KOPT-K1 (cell line): ENCODE data around the gene RPTOR.

ENCODE experiments used
- H3K27ac ChIP-seq: fragments of 200-600 bp; sonication (generic); 2 replicates; pipeline ENCODE4 v1.5.1; 2016; ENCODE audit warnings: antibody characterized with exemption, mild to moderate bottlenecking, low read depth, low read length; ENCODE audit not compliant: poor library complexity, severe bottlenecking
- H3K36me3 ChIP-seq: fragments of 200-600 bp; sonication (generic); 2 replicates; pipeline ENCODE4 v1.5.1; 2017; ENCODE audit warnings: antibody characterized with exemption, mild to moderate bottlenecking, low read length, moderate library complexity; ENCODE audit not compliant: insufficient read depth
- H3K9me3 ChIP-seq: fragments of 200-600 bp; sonication (generic); 2 replicates; pipeline ENCODE4 v1.5.1; 2017; ENCODE audit warnings: antibody characterized with exemption, low read length, mild to moderate bottlenecking; ENCODE audit not compliant: insufficient read depth, poor library complexity, severe bottlenecking

RPTOR gene

GRCh38 chr17:80962356-80963329 is 418.0 kb downstream of the RPTOR start:
- Histone ChIP-seq H3K36me3 (peaks cover 78% of the 10 kb centered on the region), H3K9me3 (no peaks in the 10 kb centered on the region), H3K27ac (no peak overlapping the region)

- H3K27ac ChIP-seq, result no peak overlapping the region
- H3K9me3 ChIP-seq, result no peaks in the 10 kb centered on the region
- H3K36me3 ChIP-seq, result peaks cover 69% of the 10 kb centered on the region
Observed at GRCh38 chr17:80963812-80964543, 419.3 kb downstream of the RPTOR start.

- Histone ChIP-seq H3K27ac (no peak overlapping the region), H3K9me3 (no peaks in the 10 kb centered on the region), H3K36me3 (peaks cover 64% of the 10 kb centered on the region)
Observed at GRCh38 chr17:80964544-80964856, 419.9 kb downstream of the RPTOR start.

- peaks cover 59% of the 10 kb centered on the region for H3K36me3 ChIP-seq
- no peaks in the 10 kb centered on the region for H3K9me3 ChIP-seq
- no peak overlapping the region for H3K27ac ChIP-seq
Observed at GRCh38 chr17:80964859-80965580, 420.4 kb downstream of the RPTOR start.

- no peak overlapping the region for H3K27ac ChIP-seq
- H3K36me3 ChIP-seq, result peaks cover 53% of the 10 kb centered on the region
- no peaks in the 10 kb centered on the region for H3K9me3 ChIP-seq
Observed at GRCh38 chr17:80965606-80966005, 421.0 kb downstream of the RPTOR start.

GRCh38 chr17:80967404-80967872 is 422.8 kb downstream of the RPTOR start:
- H3K9me3 ChIP-seq, result no peaks in the 10 kb centered on the region
- no peak overlapping the region for H3K27ac ChIP-seq
- H3K36me3 ChIP-seq, result peaks cover 35% of the 10 kb centered on the region

GRCh38 chr17:80968602-80969029 is 424.0 kb downstream of the RPTOR start:
- H3K27ac ChIP-seq, result no peak overlapping the region
- H3K36me3 ChIP-seq, result peaks cover 27% of the 10 kb centered on the region

GRCh38 chr17:80969030-80969673 is 424.5 kb downstream of the RPTOR start:
- Histone ChIP-seq H3K27ac (no peak overlapping the region), H3K9me3 (no peaks in the 10 kb centered on the region), H3K36me3 (peaks cover 22% of the 10 kb centered on the region)

More at GRCh38 chr17:80968602-80969029, 424.0 kb downstream of the RPTOR start:
- H3K9me3 ChIP-seq, result no peaks in the 10 kb centered on the region

- peaks cover 17% of the 10 kb centered on the region; the same call in 1 of the 2 replicates for H3K36me3 ChIP-seq
- H3K9me3 ChIP-seq, result no peaks in the 10 kb centered on the region
- H3K27ac ChIP-seq, result no peak overlapping the region
Observed at GRCh38 chr17:80969674-80970043, 425.0 kb downstream of the RPTOR start.

GRCh38 chr17:80970044-80970761 is 425.6 kb downstream of the RPTOR start:
- Histone ChIP-seq H3K9me3 (no peaks in the 10 kb centered on the region), H3K36me3 (peaks cover 11% of the 10 kb centered on the region; the same call in 1 of the 2 replicates), H3K27ac (no peak overlapping the region)

- Histone ChIP-seq H3K36me3 (0 out of 2 replicates have a peak, but pooled peaks cover 5% of the 10 kb centered on the region), H3K27ac (no peak overlapping the region)
Observed at GRCh38 chr17:80970762-80971703, 426.4 kb downstream of the RPTOR start.

GRCh38 chr17:80971704-80972304 is 427.2 kb downstream of the RPTOR start:
- Histone ChIP-seq H3K36me3 (no peaks in the 10 kb centered on the region), H3K27ac (no peak overlapping the region), H3K9me3 (no peaks in the 10 kb centered on the region)

More at GRCh38 chr17:80970762-80971703, 426.4 kb downstream of the RPTOR start:
- no peaks in the 10 kb centered on the region for H3K9me3 ChIP-seq

GRCh38 chr17:80976701-80977100 is 432.1 kb downstream of the RPTOR start:
- Histone ChIP-seq H3K36me3 (no peaks in the 10 kb centered on the region), H3K27ac (no peak overlapping the region), H3K9me3 (no peaks in the 10 kb centered on the region)
